ENCODE data around the gene ERP29. TPM values are rescaled to one million over a fixed set of nuclear protein-coding genes. Genes with fewer than 3 reads are reported as not detected.
"Not testable (repeated sequence)": the region's sequence is repeated elsewhere in the genome, so short reads cannot be mapped to it uniquely, and the experiment has no call there.

The ERP29 gene
- total RNA-seq, 2 donors from 2014 or later: 113 to 117 TPM

- intact Hi-C loops (cut with DNase I, micrococcal nuclease): no loop called here
- no peak for DNase-seq
- no peak for ATAC-seq
Observed at GRCh38 chr12:112023759-112024396, 10.7 kb downstream of the ERP29 start.

- ATAC-seq (no peak), DNase-seq (no peak)
Observed at GRCh38 chr12:112025808-112026375, 12.7 kb downstream of the ERP29 start.

GRCh38 chr12:112029301-112029700 is 16.1 kb downstream of the ERP29 start:
- DNase-seq: no peak
- intact Hi-C loops (cut with DNase I, micrococcal nuclease): no loop called here
- ATAC-seq: no peak

More at GRCh38 chr12:112025808-112026375, 12.7 kb downstream of the ERP29 start:
- intact Hi-C loops (cut with DNase I, micrococcal nuclease): no loop called here

GRCh38 chr12:112031472-112031871 is 18.2 kb downstream of the ERP29 start:
- intact Hi-C loops (cut with DNase I, micrococcal nuclease): no loop called here
- ATAC-seq: no peak
- no peak for DNase-seq

GRCh38 chr12:112032292-112032691 is 19.1 kb downstream of the ERP29 start:
- ATAC-seq (no peak), DNase-seq (no peak)
- intact Hi-C loops (cut with DNase I, micrococcal nuclease): no loop called here

GRCh38 chr12:112035219-112035785 is 22.1 kb downstream of the ERP29 start:
- intact Hi-C loops (cut with DNase I, micrococcal nuclease): no loop called here
- DNase-seq (no peak), ATAC-seq (no peak)

GRCh38 chr12:112036614-112037013 is 23.4 kb downstream of the ERP29 start:
- ATAC-seq; intact Hi-C loops (cut with DNase I, micrococcal nuclease); DNase-seq: not testable (repeated sequence)

GRCh38 chr12:112046003-112046402 is 32.8 kb downstream of the ERP29 start:
- no peak for ATAC-seq
- DNase-seq: peak in 1 of 2 donors; percentile 33
- intact Hi-C loops (cut with DNase I, micrococcal nuclease): no loop called here

- ATAC-seq (no peak), DNase-seq (no peak)
- intact Hi-C loops (cut with DNase I, micrococcal nuclease): no loop called here
Observed at GRCh38 chr12:112049351-112049750, 36.1 kb downstream of the ERP29 start.

- no peak for ATAC-seq
- no peak for DNase-seq
- intact Hi-C loops (cut with DNase I, micrococcal nuclease): no loop called here
Observed at GRCh38 chr12:112061137-112061536, 47.9 kb downstream of the ERP29 start.

GRCh38 chr12:112063273-112063672 is 50.0 kb downstream of the ERP29 start:
- ATAC-seq: no peak
- no peak for DNase-seq
- intact Hi-C loops (cut with DNase I, micrococcal nuclease): no loop called here

- ATAC-seq (no peak), DNase-seq (no peak)
- intact Hi-C loops (cut with DNase I, micrococcal nuclease): no loop called here
Observed at GRCh38 chr12:112066566-112066965, 53.3 kb downstream of the ERP29 start.

Small RNA genes lying within 50 kb of the gene (microRNA-seq; reads per million reads assigned to microRNA genes)
- gene MIR3657: 0 reads per million in 2 donors

Other genes starting within 250 kb of the ERP29 start
- 100 to 1,000 TPM; 371 to 399 TPM for gene ALDH2, start 246.5 kb upstream of the ERP29 start, total RNA-seq
- gene MAPKAPK5, start 171.2 kb upstream of the ERP29 start, total RNA-seq: 10 to 100 TPM; 76.1 to 86.4 TPM
- gene TMEM116, start 261 bp upstream of the ERP29 start, total RNA-seq: 10 to 100 TPM in 1 of 2 donors, 1 to 10 TPM in 1; 9.3 to 11.9 TPM
- 10 to 100 TPM; 12.4 to 20.4 TPM for gene NAA25, start 95.4 kb downstream of the ERP29 start, total RNA-seq
- gene TRAFD1, start 112.1 kb downstream of the ERP29 start, total RNA-seq: 10 to 100 TPM; 25.3 to 32.8 TPM

Measured in left colon (tissue), 2 donors.